ENCODE results near the gene ATP6V1C2. TPM values are rescaled to one million over a fixed set of nuclear protein-coding genes. Genes with fewer than 3 reads are reported as not detected.

ATP6V1C2 gene
- polyA plus RNA-seq, 2 of the 4 experiments (the other 2 are of a cell fraction) = 0.08 to 0.14 TPM

GRCh38 chr2:10830641-10831399, 109.4 kb downstream of the ATP6V1C2 start:
- CTCF ChIA-PET = interaction anchor here (0.6 to 11.6 kb wide), 33 partner anchors 9 to 752 kb away, joined by 3 to 1025 read pairs (median 7); partner anchors contain the start of genes ATP6V1C2, KCNF1 and PDIA6
- Histone ChIP-seq H3K4me1 (no peaks in the 10 kb centered on the region), H3K27ac (no peak overlapping the region), H3K9me3 (no peaks in the 10 kb centered on the region), H3K4me3 (no peak overlapping the region), H3K4me2 (no peak overlapping the region)
- POLR2A ChIA-PET = no interaction called here
- no peak for FAIRE-seq
- no peak for TF ChIP-seq MYC (IDR thresholded peaks at IDR 0.05; ENCODE audit: borderline replicate concordance, low read length)
- no peak for ATAC-seq
- 61% methylated on average over 29 of the region's 30 CpGs for WGBS (ENCODE audit: missing lambda C conversion rate)
- DNase-seq (ENCODE audit: low read depth in 1 of 2, low spot score in 1 of 2) = no peak

DNA sequence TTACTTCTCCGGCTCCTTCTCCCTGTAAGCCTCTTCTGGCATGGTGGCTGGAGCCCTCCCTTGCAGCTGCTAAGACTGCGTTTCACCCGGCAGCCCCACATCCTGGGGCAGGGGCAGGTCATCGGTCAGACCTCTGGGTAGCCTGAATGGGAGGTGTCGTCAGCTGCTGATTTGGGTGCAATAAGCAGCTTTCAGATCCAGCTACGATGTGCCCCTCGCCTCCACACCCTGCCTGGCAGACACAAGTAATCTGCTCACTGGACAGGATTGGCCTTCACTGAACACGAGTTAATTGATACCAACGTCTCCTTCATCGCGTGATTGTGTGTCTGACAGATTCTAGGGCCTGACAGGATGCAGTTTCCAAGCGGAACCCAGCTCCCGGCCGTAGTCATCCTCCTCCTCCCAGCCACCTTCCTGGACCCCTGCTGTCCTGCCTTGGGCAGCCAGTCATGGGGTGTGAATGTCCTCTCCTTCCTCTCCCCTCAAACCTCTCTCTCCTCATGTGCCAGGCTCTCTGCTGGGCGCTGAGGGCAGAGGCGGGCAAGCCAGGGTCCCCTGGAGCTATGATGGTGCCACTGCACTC, 110.1 kb downstream of the ATP6V1C2 start:
- Histone ChIP-seq H3K4me2 (no peak overlapping the region), H3K9me3 (no peaks in the 10 kb centered on the region), H3K4me1 (no peaks in the 10 kb centered on the region), H3K27ac (no peak overlapping the region), H3K4me3 (no peak overlapping the region)
- no peak for TF ChIP-seq CBX2 (IDR thresholded peaks at IDR 0.05; ENCODE audit: borderline replicate concordance, low read depth)
- no peak for TF ChIP-seq CHD2 (IDR thresholded peaks at IDR 0.05; ENCODE audit: low read length, partially characterized antibody)
- no peak for TF ChIP-seq HOXB13 (CRISPR knock-in tag; IDR thresholded peaks at IDR 0.05; ENCODE audit: low read depth)
- TF ChIP-seq, protein P1, sequence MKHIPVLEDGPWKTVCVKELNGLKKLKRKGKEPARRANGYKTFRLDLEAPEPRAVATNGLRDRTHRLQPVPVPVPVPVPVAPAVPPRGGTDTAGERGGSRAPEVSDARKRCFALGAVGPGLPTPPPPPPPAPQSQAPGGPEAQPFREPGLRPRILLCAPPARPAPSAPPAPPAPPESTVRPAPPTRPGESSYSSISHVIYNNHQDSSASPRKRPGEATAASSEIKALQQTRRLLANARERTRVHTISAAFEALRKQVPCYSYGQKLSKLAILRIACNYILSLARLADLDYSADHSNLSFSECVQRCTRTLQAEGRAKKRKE (CRISPR knock-in tag; IDR thresholded peaks at IDR 0.05; ENCODE audit: low read depth) = no peak
- no peak for TF ChIP-seq CBX8 (IDR thresholded peaks at IDR 0.05)
- no peak for FAIRE-seq
- 69% methylated on average over 15 of the region's 16 CpGs for WGBS (ENCODE audit: missing lambda C conversion rate)
- no peak for ATAC-seq
- ChIA-PET CTCF (interaction anchor here (0.6 to 11.6 kb wide), 67 partner anchors 9 to 779 kb away, joined by 3 to 1025 read pairs (median 5); partner anchors contain the start of genes ATP6V1C2, E2F6, GREB1 and KCNF1), POLR2A (no interaction called here)
- DNase-seq (ENCODE audit: low read depth in 1 of 2, low spot score in 1 of 2) = no peak

- H3K4me3 ChIP-seq = no peak overlapping the region
- WGBS (ENCODE audit: missing lambda C conversion rate) = 29% methylated on average over 30 of the region's 30 CpGs
- ChIA-PET CTCF (interaction anchor here (0.5 to 11.6 kb wide), 105 partner anchors 10 to 911 kb away, joined by 3 to 1025 read pairs (median 5); partner anchors contain the start of genes ATP6V1C2, E2F6, GREB1 and KCNF1), POLR2A (interaction anchor here (0.6 to 1.0 kb wide), 3 partner anchors 20 to 322 kb away, joined by 3 to 7 read pairs (median 4); partner anchors contain the start of genes PDIA6 and SLC66A3)
- peak; percentile 87 to 88 for DNase-seq (ENCODE audit: low read depth in 1 of 2, low spot score in 1 of 2)
- H3K27ac ChIP-seq = peak overlapping the region in 1 of 2 experiments; percentile 43; a peak in 1 of 6 replicates
- TF ChIP-seq RAD21 (conservative IDR thresholded peaks at IDR 0.05 in 1 of 2, IDR thresholded peaks at IDR 0.05 in 1 of 2) (peak; percentile 99 to 100), SMC3 (IDR thresholded peaks at IDR 0.05) (peak; percentile 97), MAX (IDR thresholded peaks at IDR 0.05) (peak; percentile 79), TP53 (CRISPR knock-in tag; IDR thresholded peaks at IDR 0.05) (no peak), TFCP2L1 (CRISPR knock-in tag; IDR thresholded peaks at IDR 0.05) (no peak), HDAC2 (IDR thresholded peaks at IDR 0.05) (no peak), MYC (IDR thresholded peaks at IDR 0.05; ENCODE audit: borderline replicate concordance, low read length) (peak; percentile 81)
- TF ChIP-seq, protein P2, sequence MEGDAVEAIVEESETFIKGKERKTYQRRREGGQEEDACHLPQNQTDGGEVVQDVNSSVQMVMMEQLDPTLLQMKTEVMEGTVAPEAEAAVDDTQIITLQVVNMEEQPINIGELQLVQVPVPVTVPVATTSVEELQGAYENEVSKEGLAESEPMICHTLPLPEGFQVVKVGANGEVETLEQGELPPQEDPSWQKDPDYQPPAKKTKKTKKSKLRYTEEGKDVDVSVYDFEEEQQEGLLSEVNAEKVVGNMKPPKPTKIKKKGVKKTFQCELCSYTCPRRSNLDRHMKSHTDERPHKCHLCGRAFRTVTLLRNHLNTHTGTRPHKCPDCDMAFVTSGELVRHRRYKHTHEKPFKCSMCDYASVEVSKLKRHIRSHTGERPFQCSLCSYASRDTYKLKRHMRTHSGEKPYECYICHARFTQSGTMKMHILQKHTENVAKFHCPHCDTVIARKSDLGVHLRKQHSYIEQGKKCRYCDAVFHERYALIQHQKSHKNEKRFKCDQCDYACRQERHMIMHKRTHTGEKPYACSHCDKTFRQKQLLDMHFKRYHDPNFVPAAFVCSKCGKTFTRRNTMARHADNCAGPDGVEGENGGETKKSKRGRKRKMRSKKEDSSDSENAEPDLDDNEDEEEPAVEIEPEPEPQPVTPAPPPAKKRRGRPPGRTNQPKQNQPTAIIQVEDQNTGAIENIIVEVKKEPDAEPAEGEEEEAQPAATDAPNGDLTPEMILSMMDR (IDR thresholded peaks at IDR 0.05) = peak; percentile 99
- peak overlapping the region; percentile 70 for H3K4me2 ChIP-seq
- no peaks in the 10 kb centered on the region for H3K9me3 ChIP-seq
- peak; percentile 73 for FAIRE-seq
- ATAC-seq = peak; percentile 72 to 91
- H3K4me1 ChIP-seq = no peaks in the 10 kb centered on the region
Measured at GRCh38 chr2:10832203-10832936, 110.9 kb downstream of the ATP6V1C2 start.
